Peyer's patch (tissue), 4 donors: ENCODE measurements around the gene EZH1.

Experiments
- POLR2A ChIP-seq, 2 donors: fragments of 450-650 bp; IDR thresholded peaks; one replicate each; pipeline ENCODE4 v1.5.1; 2017; ENCODE audit warnings: antibody characterized with exemption in 2 of 2, mild to moderate bottlenecking in 2 of 2, moderate library complexity in 2 of 2
- TF ChIP-seq, protein P1 (sequence below), 6 experiments: fragments of 450-650 bp in 4 of 6; fragments of 200-600 bp in 2 of 6; sonication (generic) in 1 of 6; IDR thresholded peaks; one replicate each; pipeline ENCODE4 v1.5.1; 2017 to 2019; ENCODE audit warnings: antibody characterized with exemption in 6 of 6, mild to moderate bottlenecking in 3 of 6, moderate library complexity in 1 of 6

GRCh38 chr17:42779936-42780850 is 35.4 kb upstream of the EZH1 start, which contains the start of gene WNK4:
- no peak for TF ChIP-seq POLR2A (IDR thresholded peaks at IDR 0.05)
- TF ChIP-seq, protein P1, sequence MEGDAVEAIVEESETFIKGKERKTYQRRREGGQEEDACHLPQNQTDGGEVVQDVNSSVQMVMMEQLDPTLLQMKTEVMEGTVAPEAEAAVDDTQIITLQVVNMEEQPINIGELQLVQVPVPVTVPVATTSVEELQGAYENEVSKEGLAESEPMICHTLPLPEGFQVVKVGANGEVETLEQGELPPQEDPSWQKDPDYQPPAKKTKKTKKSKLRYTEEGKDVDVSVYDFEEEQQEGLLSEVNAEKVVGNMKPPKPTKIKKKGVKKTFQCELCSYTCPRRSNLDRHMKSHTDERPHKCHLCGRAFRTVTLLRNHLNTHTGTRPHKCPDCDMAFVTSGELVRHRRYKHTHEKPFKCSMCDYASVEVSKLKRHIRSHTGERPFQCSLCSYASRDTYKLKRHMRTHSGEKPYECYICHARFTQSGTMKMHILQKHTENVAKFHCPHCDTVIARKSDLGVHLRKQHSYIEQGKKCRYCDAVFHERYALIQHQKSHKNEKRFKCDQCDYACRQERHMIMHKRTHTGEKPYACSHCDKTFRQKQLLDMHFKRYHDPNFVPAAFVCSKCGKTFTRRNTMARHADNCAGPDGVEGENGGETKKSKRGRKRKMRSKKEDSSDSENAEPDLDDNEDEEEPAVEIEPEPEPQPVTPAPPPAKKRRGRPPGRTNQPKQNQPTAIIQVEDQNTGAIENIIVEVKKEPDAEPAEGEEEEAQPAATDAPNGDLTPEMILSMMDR (IDR thresholded peaks at IDR 0.05) = no peak
